Measurements from ENCODE around the gene DDX4. TPM values are rescaled to one million over a fixed set of nuclear protein-coding genes. Genes with fewer than 3 reads are reported as not detected.
A peak's percentile ranks its signal among the peaks of the same experiment; 100 is the strongest.
"Not testable (repeated sequence)": the region's sequence is repeated elsewhere in the genome, so short reads cannot be mapped to it uniquely, and the experiment has no call there.

Gene DDX4
- total RNA-seq, 1 experiment from 2014 or later: not detected

DNA sequence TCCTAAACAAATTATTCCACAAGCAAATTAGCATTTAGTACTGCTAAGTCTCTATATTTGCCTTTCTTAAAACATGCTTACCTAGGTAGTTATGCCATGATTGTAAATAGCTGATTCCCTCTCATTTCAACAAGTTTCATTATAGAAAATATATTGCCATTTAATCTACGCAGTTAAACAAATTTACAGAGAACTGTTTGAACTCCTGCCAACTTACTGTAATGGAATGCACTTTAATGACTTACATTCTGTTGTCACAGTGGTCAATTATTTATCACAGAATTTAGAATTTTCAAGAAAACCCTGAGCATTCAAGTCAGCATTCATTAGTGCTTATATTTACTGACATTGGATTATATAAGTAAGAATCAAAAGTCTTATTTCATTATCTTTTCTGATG is 45.4 kb upstream of the DDX4 start:
- no peaks in the 10 kb centered on the region for H3K9me3 ChIP-seq (ENCODE audit: low read depth, low read length, poor library complexity, severe bottlenecking)
- no peak overlapping the region for H3K4me3 ChIP-seq (ENCODE audit: low read depth, low read length, poor library complexity, severe bottlenecking)
- no peaks in the 10 kb centered on the region for H3K27me3 ChIP-seq (replicated peaks; ENCODE audit: insufficient read depth, low read depth, low read length, poor library complexity)
- POLR2A ChIA-PET (ENCODE audit: low non-redundant PET): no interaction called here
- intact Hi-C loops (cut with micrococcal nuclease; ENCODE audit: unreplicated experiment): loop anchor here (2.0 to 5.0 kb wide), 5 partner anchors 286 to 520 kb away; partner anchors contain the start of genes CDC20B and MCIDAS
- H3K4me1 ChIP-seq (ENCODE audit: insufficient read depth, low read length, poor library complexity, severe bottlenecking): no peaks in the 10 kb centered on the region
- no peaks in the 10 kb centered on the region for H3K36me3 ChIP-seq (ENCODE audit: insufficient read depth, low read length, poor library complexity, severe bottlenecking)
- TF ChIP-seq, protein P1, sequence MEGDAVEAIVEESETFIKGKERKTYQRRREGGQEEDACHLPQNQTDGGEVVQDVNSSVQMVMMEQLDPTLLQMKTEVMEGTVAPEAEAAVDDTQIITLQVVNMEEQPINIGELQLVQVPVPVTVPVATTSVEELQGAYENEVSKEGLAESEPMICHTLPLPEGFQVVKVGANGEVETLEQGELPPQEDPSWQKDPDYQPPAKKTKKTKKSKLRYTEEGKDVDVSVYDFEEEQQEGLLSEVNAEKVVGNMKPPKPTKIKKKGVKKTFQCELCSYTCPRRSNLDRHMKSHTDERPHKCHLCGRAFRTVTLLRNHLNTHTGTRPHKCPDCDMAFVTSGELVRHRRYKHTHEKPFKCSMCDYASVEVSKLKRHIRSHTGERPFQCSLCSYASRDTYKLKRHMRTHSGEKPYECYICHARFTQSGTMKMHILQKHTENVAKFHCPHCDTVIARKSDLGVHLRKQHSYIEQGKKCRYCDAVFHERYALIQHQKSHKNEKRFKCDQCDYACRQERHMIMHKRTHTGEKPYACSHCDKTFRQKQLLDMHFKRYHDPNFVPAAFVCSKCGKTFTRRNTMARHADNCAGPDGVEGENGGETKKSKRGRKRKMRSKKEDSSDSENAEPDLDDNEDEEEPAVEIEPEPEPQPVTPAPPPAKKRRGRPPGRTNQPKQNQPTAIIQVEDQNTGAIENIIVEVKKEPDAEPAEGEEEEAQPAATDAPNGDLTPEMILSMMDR (conservative IDR thresholded peaks at IDR 0.05; ENCODE audit: low read depth, low read length): no peak
- TF ChIP-seq EZH2 (IDR thresholded peaks at IDR 0.05; ENCODE audit: borderline replicate concordance, low read depth, low read length, poor library complexity, severe bottlenecking): no peak
- CTCF ChIA-PET: interaction anchor here (1.0 to 1.4 kb wide), 5 partner anchors 286 to 521 kb away, joined by 3 to 6 read pairs (median 3); no protein-coding TSS in a partner anchor
- DNase-seq (ENCODE audit: low spot score): no peak
- H3K27ac ChIP-seq (ENCODE audit: low read depth, low read length, poor library complexity, severe bottlenecking): no peak overlapping the region
- BruUV-seq (replicated peaks): no TSS peak

DNA sequence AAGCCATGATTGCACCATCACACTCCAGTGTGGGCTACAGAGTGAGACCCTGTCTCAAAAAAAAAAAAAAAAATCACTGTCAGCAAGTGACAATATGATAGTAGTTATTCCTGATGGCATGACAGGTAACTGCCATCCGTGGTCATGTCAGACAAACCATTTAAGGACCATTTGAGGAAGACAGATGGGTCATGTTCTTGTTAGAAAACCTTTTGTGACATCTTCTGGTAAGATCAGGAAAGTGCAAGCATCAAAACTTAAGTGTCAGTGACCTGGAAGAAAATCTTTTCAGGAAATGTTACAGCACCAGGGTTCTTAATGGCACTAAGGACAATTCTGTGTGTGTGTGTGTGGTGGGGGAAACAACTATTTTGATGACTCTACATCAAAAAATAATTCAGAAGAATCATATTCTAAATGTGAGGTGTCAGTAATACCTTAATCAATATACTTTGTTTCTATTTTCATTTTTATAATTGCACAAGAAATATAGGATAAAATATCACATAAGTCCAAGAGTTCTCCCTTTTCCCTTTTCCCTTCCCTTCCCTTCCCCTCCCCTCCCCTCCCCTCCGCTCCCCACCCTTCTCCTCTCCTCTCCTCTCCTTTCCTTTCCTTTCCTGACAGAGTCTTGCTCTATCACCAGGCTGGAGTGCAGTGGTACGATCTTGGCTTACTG is 43.6 kb upstream of the DDX4 start:
- DNase-seq (ENCODE audit: low spot score): peak; percentile 51
- Histone ChIP-seq H3K4me3 (ENCODE audit: low read depth, low read length, poor library complexity, severe bottlenecking) (no peak overlapping the region), H3K27ac (ENCODE audit: low read depth, low read length, poor library complexity, severe bottlenecking) (no peak overlapping the region), H3K4me1 (ENCODE audit: insufficient read depth, low read length, poor library complexity, severe bottlenecking) (no peaks in the 10 kb centered on the region), H3K9me3 (ENCODE audit: low read depth, low read length, poor library complexity, severe bottlenecking) (no peaks in the 10 kb centered on the region), H3K27me3 (replicated peaks; ENCODE audit: insufficient read depth, low read depth, low read length, poor library complexity) (no peaks in the 10 kb centered on the region), H3K36me3 (ENCODE audit: insufficient read depth, low read length, poor library complexity, severe bottlenecking) (no peaks in the 10 kb centered on the region)
- ChIA-PET POLR2A (ENCODE audit: low non-redundant PET) (no interaction called here), CTCF (interaction anchor here (0.6 kb wide), 2 partner anchors 11 to 522 kb away, joined by 5 to 12 read pairs; no protein-coding TSS in a partner anchor)
- intact Hi-C loops (cut with micrococcal nuclease; ENCODE audit: unreplicated experiment): loop anchor here (5.0 kb wide), 3 partner anchors 352 to 467 kb away; partner anchors contain the start of gene MCIDAS
- BruUV-seq (replicated peaks): no TSS peak
- TF ChIP-seq, protein P1 (conservative IDR thresholded peaks at IDR 0.05; ENCODE audit: low read depth, low read length): peak; percentile 60
- no peak for TF ChIP-seq EZH2 (IDR thresholded peaks at IDR 0.05; ENCODE audit: borderline replicate concordance, low read depth, low read length, poor library complexity, severe bottlenecking)

DNA sequence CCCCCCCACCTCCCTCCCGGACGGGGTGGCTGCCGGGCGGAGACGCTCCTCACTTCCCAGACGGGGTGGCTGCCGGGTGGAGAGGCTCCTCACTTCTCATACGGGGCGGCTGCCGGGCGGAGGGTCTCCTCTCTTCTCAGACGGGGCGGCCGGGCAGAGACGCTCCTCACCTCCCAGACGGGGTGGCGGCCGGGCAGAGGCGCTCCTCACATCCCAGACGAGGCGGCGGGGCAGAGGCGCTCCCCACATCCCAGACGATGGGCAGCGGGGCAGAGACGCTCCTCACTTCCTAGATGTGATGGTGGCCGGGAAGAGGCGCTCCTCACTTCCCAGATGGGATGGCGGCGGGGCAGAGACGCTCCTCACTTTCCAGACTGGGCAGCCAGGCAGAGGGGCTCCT is 41.2 kb upstream of the DDX4 start:
- H3K9me3 ChIP-seq (ENCODE audit: low read depth, low read length, poor library complexity, severe bottlenecking); intact Hi-C loops (cut with micrococcal nuclease; ENCODE audit: unreplicated experiment); H3K36me3 ChIP-seq (ENCODE audit: insufficient read depth, low read length, poor library complexity, severe bottlenecking); H3K27ac ChIP-seq (ENCODE audit: low read depth, low read length, poor library complexity, severe bottlenecking); H3K4me1 ChIP-seq (ENCODE audit: insufficient read depth, low read length, poor library complexity, severe bottlenecking); POLR2A ChIA-PET (ENCODE audit: low non-redundant PET); BruUV-seq (replicated peaks); DNase-seq (ENCODE audit: low spot score); H3K4me3 ChIP-seq (ENCODE audit: low read depth, low read length, poor library complexity, severe bottlenecking); H3K27me3 ChIP-seq (replicated peaks; ENCODE audit: insufficient read depth, low read depth, low read length, poor library complexity); CTCF ChIA-PET: not testable (repeated sequence)

All from A673 (cell line).